ENCODE results near the gene ZDHHC14.

DNA sequence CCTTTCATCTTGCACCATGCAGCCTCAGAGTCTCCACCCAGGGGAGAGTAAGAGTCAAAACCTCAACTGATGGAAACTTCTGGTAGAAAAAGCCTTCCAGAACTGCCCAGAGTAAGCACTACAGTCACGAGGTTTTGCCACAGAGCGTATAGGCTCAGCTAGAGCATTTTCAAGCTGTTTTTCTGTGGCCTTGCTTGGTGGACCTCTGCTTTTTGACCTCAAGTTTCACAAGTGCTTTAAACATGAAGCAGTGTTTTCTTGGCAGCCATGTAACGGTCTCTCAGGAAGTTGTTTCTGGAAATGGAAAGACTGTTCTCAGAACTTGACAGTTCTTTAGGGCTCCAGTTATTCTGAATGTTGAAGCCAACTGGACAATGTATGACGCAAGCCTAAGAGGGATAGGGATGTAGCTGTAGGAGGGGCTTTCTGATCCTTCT lies 146.5 kb downstream of the ZDHHC14 start:
- TF ChIP-seq POLR2A (IDR thresholded peaks at IDR 0.05; ENCODE audit: low read length), result no peak
- TF ChIP-seq GATA1 (IDR thresholded peaks at IDR 0.05; ENCODE audit: low read depth, low read length), result no peak
